Tibial artery (tissue), 4 donors: Measurements from ENCODE around the gene FAM171A1.

Experiments
- DNase-seq, 2 donors: peaks; one replicate each; pipeline ENCODE4 v3.0.0-alpha.2; 2019
- H3K27ac ChIP-seq, 2 donors: fragments of 200-600 bp; sonication (generic) in 1 of 2; 1 replicate in 1 of 2; 2 replicates in 1 of 2; pipeline ENCODE4 v1.5.1; 2018 to 2019; ENCODE audit warnings: mild to moderate bottlenecking in 1 of 2
- H3K27me3 ChIP-seq, 2 donors: fragments of 200-600 bp; sonication (generic) in 1 of 2; one replicate each; pipeline versions ENCODE4 v1.5.1 to v1.6.0; 2016 to 2019
- H3K36me3 ChIP-seq, 3 donors: fragments of 200-600 bp; sonication (generic) in 2 of 3; one replicate each; pipeline ENCODE4 v1.5.1; 2016 to 2019; ENCODE audit warnings: mild to moderate bottlenecking in 2 of 3
- H3K4me1 ChIP-seq, 4 donors: fragments of 200-600 bp; sonication (generic) in 2 of 4; 1 replicate in 3 of 4; 2 replicates in 1 of 4; pipeline ENCODE4 v1.5.1; 2016 to 2019
- H3K4me3 ChIP-seq, 2 donors: fragments of 200-600 bp; sonication (generic) in 1 of 2; 1 replicate in 1 of 2; 2 replicates in 1 of 2; pipeline ENCODE4 v1.5.1; 2018 to 2019; ENCODE audit warnings: mild to moderate bottlenecking in 2 of 2
- H3K9me3 ChIP-seq, 3 donors: fragments of 200-600 bp; sonication (generic) in 1 of 3; one replicate each; pipeline ENCODE4 v1.5.1; 2016 to 2019
- intact Hi-C: fragments of 100-400 bp; cut with DNase I; formaldehyde crosslinking; loops from one replicate; pipeline ENCODE4 v1.15.0; 2023; ENCODE audit warnings: low total_unique reads
- TF ChIP-seq, protein P1 (sequence below), 2 experiments: fragments of 200-600 bp in 1 of 2; fragments of 450-650 bp in 1 of 2; IDR thresholded peaks; one replicate each; pipeline ENCODE4 v1.5.1; 2017 to 2019; ENCODE audit warnings: antibody characterized with exemption in 2 of 2, mild to moderate bottlenecking in 1 of 2, moderate library complexity in 1 of 2

Gene FAM171A1

DNA sequence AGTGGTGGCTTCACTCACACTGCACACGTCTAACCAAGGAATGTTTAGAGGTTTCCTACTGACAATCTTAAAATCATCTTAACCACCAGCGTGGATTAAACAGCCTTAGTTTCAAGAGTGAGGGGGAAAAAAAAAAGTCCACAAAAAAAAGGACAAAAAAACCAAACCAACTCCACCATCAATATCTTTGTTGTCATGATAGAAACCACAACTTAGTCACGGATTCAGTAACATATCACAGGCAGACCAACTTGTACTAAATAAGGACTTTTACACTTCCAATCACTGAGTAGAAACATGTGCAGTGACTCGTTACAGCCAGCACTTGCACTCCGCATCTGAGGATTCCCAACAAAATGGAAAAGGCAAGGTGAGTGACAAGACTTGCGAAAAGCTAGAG lies 46.5 kb downstream of the FAM171A1 start:
- intact Hi-C loops, result no loop called here
- TF ChIP-seq, protein P1, sequence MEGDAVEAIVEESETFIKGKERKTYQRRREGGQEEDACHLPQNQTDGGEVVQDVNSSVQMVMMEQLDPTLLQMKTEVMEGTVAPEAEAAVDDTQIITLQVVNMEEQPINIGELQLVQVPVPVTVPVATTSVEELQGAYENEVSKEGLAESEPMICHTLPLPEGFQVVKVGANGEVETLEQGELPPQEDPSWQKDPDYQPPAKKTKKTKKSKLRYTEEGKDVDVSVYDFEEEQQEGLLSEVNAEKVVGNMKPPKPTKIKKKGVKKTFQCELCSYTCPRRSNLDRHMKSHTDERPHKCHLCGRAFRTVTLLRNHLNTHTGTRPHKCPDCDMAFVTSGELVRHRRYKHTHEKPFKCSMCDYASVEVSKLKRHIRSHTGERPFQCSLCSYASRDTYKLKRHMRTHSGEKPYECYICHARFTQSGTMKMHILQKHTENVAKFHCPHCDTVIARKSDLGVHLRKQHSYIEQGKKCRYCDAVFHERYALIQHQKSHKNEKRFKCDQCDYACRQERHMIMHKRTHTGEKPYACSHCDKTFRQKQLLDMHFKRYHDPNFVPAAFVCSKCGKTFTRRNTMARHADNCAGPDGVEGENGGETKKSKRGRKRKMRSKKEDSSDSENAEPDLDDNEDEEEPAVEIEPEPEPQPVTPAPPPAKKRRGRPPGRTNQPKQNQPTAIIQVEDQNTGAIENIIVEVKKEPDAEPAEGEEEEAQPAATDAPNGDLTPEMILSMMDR (IDR thresholded peaks at IDR 0.05), result no peak
- Histone ChIP-seq H3K27me3 (no peaks in the 10 kb centered on the region), H3K4me1 (peaks cover 0 to 34% (median 11%) of the 10 kb centered on the region in 4 donors), H3K36me3 (no peaks in the 10 kb centered on the region), H3K9me3 (no peaks in the 10 kb centered on the region), H3K4me3 (no peak overlapping the region), H3K27ac (no peak overlapping the region)
- DNase-seq, result peak in 1 of 2 donors; percentile 5

DNA sequence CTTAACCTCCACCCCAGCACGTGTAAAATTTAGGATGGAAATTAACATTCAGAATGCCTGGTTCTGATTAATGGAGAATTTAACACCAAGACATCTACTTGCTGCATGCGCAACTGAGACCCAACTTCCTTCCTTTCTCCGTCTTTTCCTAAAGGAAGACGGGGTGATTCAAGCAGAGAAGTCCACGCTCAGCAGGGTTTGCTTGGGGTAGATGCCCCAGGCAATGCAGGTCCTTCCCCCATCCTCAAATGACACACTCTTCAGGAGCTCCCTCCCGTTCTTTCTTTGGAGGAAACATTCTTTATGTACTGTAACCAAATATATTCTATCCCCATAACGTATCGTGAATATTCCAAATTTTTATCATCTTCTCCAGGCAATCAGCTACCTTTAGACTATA lies 47.0 kb downstream of the FAM171A1 start:
- no peaks in the 10 kb centered on the region for H3K27me3 ChIP-seq
- no peak overlapping the region for H3K4me3 ChIP-seq
- no peaks in the 10 kb centered on the region for H3K9me3 ChIP-seq
- H3K27ac ChIP-seq, result no peak overlapping the region
- peaks cover 0 to 34% (median 11%) of the 10 kb centered on the region in 4 donors for H3K4me1 ChIP-seq
- TF ChIP-seq, protein P1 (IDR thresholded peaks at IDR 0.05), result no peak
- no peaks in the 10 kb centered on the region for H3K36me3 ChIP-seq
- DNase-seq, result peak in 1 of 2 donors; percentile 5
- intact Hi-C loops, result no loop called here

DNA sequence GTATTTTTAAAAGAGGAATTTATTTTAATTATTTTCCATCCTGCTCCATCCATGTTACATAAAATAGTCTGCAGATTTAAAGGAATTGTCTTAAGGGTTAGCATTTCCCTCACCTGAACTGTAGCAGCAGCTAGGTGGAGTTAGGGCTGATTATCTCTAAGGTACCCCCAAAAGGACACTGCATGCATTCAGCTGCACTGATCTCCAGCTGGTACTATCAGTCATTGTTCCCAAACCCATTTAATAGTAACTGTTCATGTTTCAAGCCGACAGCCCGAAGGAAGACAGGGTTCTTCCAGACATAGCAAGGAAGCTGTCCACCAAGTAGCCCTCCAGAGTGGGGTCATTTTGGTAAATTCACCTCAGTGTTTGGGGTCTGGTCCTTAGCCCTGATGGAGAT lies 48.7 kb downstream of the FAM171A1 start:
- DNase-seq, result peak in 1 of 2 donors; percentile 9
- intact Hi-C loops, result no loop called here
- H3K27ac ChIP-seq, result no peak overlapping the region
- TF ChIP-seq, protein P1 (IDR thresholded peaks at IDR 0.05), result no peak
- no peaks in the 10 kb centered on the region for H3K9me3 ChIP-seq
- H3K27me3 ChIP-seq, result no peaks in the 10 kb centered on the region
- peaks cover 0 to 34% (median 11%) of the 10 kb centered on the region in 4 donors for H3K4me1 ChIP-seq
- no peaks in the 10 kb centered on the region for H3K36me3 ChIP-seq
- H3K4me3 ChIP-seq, result no peak overlapping the region

DNA sequence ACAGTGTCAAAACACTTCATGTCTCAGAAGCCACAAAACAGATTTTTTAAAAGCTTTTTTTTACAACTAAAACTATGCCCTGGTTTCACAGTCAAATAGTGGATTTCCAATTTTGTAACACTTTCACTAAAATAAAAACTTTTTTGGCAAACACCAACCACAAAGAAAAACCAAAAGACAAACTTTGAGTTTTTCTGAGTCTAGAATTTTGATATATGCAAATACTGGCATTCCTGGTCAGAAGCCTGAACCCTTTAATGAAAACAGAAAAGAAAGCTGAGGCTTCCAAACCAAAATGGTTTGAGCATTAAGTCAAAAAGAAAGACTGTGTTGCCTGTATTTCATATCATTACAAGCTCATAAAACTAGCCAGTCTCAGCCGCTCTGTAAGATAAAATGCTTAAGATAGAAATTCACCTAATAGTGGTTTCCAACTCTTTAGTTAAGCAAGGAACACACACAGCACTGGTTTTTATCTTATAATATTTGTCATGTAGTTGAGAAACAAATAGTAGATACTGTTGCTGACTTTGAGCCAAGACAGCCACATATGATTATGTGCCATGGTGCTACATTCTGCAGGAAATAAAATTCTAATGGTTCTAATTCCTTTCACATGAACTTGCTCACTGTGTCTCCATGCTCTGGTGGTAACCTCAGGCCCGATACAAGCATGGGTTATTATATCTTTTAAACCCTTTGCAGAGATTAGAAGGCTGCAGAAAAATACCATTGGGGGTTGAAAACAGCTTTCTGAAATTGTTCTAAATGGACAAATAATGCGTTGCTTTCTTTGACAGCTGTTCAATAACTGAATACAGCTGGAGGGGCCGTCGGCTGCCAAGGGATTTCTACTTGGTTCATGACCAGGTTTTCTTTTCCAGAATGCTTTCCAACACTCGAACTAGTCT lies 49.4 kb downstream of the FAM171A1 start:
- TF ChIP-seq, protein P1 (IDR thresholded peaks at IDR 0.05), result no peak
- Histone ChIP-seq H3K9me3 (no peaks in the 10 kb centered on the region), H3K27me3 (no peaks in the 10 kb centered on the region), H3K27ac (no peak overlapping the region), H3K36me3 (no peaks in the 10 kb centered on the region), H3K4me3 (no peak overlapping the region), H3K4me1 (peaks cover 0 to 34% (median 11%) of the 10 kb centered on the region in 4 donors)
- intact Hi-C loops, result no loop called here
- peak in 1 of 2 donors; percentile 20 for DNase-seq

DNA sequence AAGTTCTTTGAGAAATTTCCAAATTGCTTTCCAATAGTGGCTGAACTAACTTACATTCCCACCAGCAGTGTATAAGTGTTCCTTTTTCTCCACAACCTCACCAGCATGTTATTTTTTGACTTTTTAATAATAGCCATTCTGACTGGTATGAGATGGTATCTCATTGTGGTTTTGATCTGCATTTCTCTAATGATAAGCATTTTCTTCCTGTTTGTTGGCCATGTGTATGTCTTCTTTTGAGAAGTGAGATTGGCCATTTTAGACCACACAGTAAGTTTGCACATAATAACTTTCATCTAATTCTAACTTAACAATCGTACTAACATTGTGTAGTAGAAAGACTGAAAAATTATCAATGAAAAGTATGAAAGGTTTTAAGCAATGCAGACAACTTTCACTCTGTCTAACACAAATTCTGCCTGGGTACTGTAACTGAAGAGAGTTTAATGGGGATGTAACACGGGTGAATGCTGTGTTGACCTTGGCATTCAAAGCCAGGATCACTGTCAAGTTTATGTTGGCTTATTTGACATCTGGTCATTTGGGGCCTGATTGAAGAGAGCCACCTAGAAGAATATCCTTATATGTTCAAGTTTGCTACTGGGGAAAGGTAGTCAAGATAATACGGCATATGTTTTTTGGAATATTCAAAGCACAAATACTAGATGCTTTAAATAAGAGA lies 50.4 kb downstream of the FAM171A1 start:
- TF ChIP-seq, protein P1 (IDR thresholded peaks at IDR 0.05), result no peak
- intact Hi-C loops, result no loop called here
- peaks cover 0 to 34% (median 11%) of the 10 kb centered on the region in 4 donors for H3K4me1 ChIP-seq
- no peaks in the 10 kb centered on the region for H3K36me3 ChIP-seq
- H3K27me3 ChIP-seq, result no peaks in the 10 kb centered on the region
- no peak for DNase-seq
- H3K4me3 ChIP-seq, result no peak overlapping the region
- H3K9me3 ChIP-seq, result no peaks in the 10 kb centered on the region
- H3K27ac ChIP-seq, result no peak overlapping the region
